Fibroblast of lung (primary cell): ENCODE results near the gene AKAP6. TPM values are rescaled to one million over a fixed set of nuclear protein-coding genes. Genes with fewer than 3 reads are reported as not detected.

Experiments
- DNase-seq, 2 donors: peaks; one replicate each; pipeline versions ENCODE4 v3.0.0 to v3.0.0-alpha.2; 2010; ENCODE audit warnings: low read depth in 2 of 2
- H2AFZ ChIP-seq: 2 replicates; pipeline ENCODE4 v1.5.1; 2012; ENCODE audit warnings: low read length, control low read depth, inconsistent platforms
- H3K27ac ChIP-seq: 2 replicates; pipeline ENCODE4 v1.5.1; 2011; ENCODE audit warnings: low read length, control low read depth; ENCODE audit not compliant: insufficient read depth
- H3K27me3 ChIP-seq: 2 replicates; pipeline ENCODE4 v1.5.1; 2011; ENCODE audit warnings: mild to moderate bottlenecking, low read length; ENCODE audit not compliant: control insufficient read depth, insufficient read depth
- H3K36me3 ChIP-seq: 2 replicates; pipeline ENCODE4 v1.5.1; 2011; ENCODE audit warnings: low read length; ENCODE audit not compliant: control insufficient read depth, insufficient read depth
- H3K4me1 ChIP-seq: 2 replicates; pipeline ENCODE4 v1.5.1; 2011; ENCODE audit warnings: low read length; ENCODE audit not compliant: control insufficient read depth, insufficient read depth; ENCODE audit errors: extremely low read depth
- H3K4me2 ChIP-seq: 2 replicates; pipeline ENCODE4 v1.5.1; 2011; ENCODE audit warnings: low read length, control low read depth; ENCODE audit not compliant: insufficient read depth; ENCODE audit errors: extremely low read depth
- H3K4me3 ChIP-seq, 4 experiments: fragments of 200-600 bp in 1 of 4; sonication (generic) in 1 of 4; replicated peaks in 1 of 4; 2 replicates each; pipeline ENCODE4 v1.5.1; 2011 to 2016; ENCODE audit warnings: low read length in 4 of 4, low read depth in 3 of 4, mild to moderate bottlenecking in 3 of 4, control low read depth in 2 of 4, inconsistent platforms in 1 of 4, mixed read lengths in 1 of 4; ENCODE audit not compliant: insufficient read depth in 1 of 4; ENCODE audit errors: control extremely low read depth in 1 of 4
- H3K79me2 ChIP-seq: 2 replicates; pipeline ENCODE4 v1.5.1; 2012; ENCODE audit warnings: mild to moderate bottlenecking, low read length, inconsistent platforms; ENCODE audit not compliant: control insufficient read depth, insufficient read depth
- H3K9ac ChIP-seq: 2 replicates; pipeline ENCODE4 v1.5.1; 2011; ENCODE audit warnings: mild to moderate bottlenecking, low read length, control low read depth; ENCODE audit not compliant: insufficient read depth
- H3K9me3 ChIP-seq: 2 replicates; pipeline ENCODE4 v1.5.1; 2012; ENCODE audit warnings: low read depth, low read length; ENCODE audit not compliant: control insufficient read depth, insufficient read depth
- H4K20me1 ChIP-seq: 2 replicates; pipeline ENCODE4 v1.5.1; 2011; ENCODE audit warnings: low read length; ENCODE audit not compliant: control insufficient read depth, insufficient read depth; ENCODE audit errors: extremely low read depth
- CTCF ChIP-seq, 2 donors: IDR thresholded peaks in 1 of 2; conservative IDR thresholded peaks in 1 of 2; 1 replicate in 1 of 2; 2 replicates in 1 of 2; pipeline ENCODE4 v1.5.1; 2011 to 2012; ENCODE audit warnings: low read length in 2 of 2, control low read depth in 1 of 2, inconsistent platforms in 1 of 2, low read depth in 1 of 2, mild to moderate bottlenecking in 1 of 2
- EZH2 ChIP-seq: IDR thresholded peaks from 2 replicates; pipeline ENCODE4 v1.5.1; 2012; ENCODE audit warnings: low read length, control low read depth, mild to moderate bottlenecking; ENCODE audit errors: missing control alignments
- polyA plus RNA-seq, 2 donors: library from polyadenylated mRNA; depleted of rRNA in 1 of 2; stranded (reverse) in 1 of 2; unstranded in 1 of 2; fragments of >200 nt; gene quantifications; 2 replicates each; pipeline ENCODE4 v1.2.1, GENCODE V29; 2011 to 2012; ENCODE audit warnings: missing spikeins in 1 of 2
- total RNA-seq: library from RNA; depleted of rRNA; stranded (reverse); fragments of >200 nt; gene quantifications from 2 replicates; pipeline ENCODE4 v1.2.1, GENCODE V29; 2014

Gene AKAP6
- total and polyA plus RNA-seq, 2 donors (not counting 1 experiment from before 2014, with no cell fraction given) = 3.3 to 10.9 TPM

GRCh38 chr14:32698831-32699230 is 369.7 kb downstream of the AKAP6 start:
- no peak overlapping the region for H3K4me3 ChIP-seq
- no peaks in the 10 kb centered on the region for H3K36me3 ChIP-seq
- H3K9ac ChIP-seq = no peak overlapping the region
- no peak overlapping the region for H2AFZ ChIP-seq
- H3K4me2 ChIP-seq = no peak overlapping the region
- no peaks in the 10 kb centered on the region for H4K20me1 ChIP-seq
- no peaks in the 10 kb centered on the region for H3K27me3 ChIP-seq
- H3K4me1 ChIP-seq = peaks cover 8% of the 10 kb centered on the region
- no peak overlapping the region for H3K27ac ChIP-seq
- H3K79me2 ChIP-seq = no peaks in the 10 kb centered on the region
- DNase-seq = peak in 1 of 2 donors; percentile 69
- TF ChIP-seq CTCF (conservative IDR thresholded peaks at IDR 0.05 in 1 of 2, IDR thresholded peaks at IDR 0.05 in 1 of 2; ENCODE audit: low read depth in 1 of 2, low read length in 2 of 2) (no peak), EZH2 (no peak)
- no peaks in the 10 kb centered on the region for H3K9me3 ChIP-seq

GRCh38 chr14:32701475-32701874 is 372.4 kb downstream of the AKAP6 start:
- Histone ChIP-seq H3K36me3 (no peaks in the 10 kb centered on the region), H3K27me3 (no peaks in the 10 kb centered on the region), H3K4me3 (no peak overlapping the region), H4K20me1 (no peaks in the 10 kb centered on the region), H3K79me2 (no peaks in the 10 kb centered on the region), H3K4me2 (no peak overlapping the region), H2AFZ (no peak overlapping the region), H3K4me1 (peaks cover 8% of the 10 kb centered on the region), H3K9ac (no peak overlapping the region), H3K27ac (no peak overlapping the region), H3K9me3 (no peaks in the 10 kb centered on the region)
- TF ChIP-seq EZH2 (no peak), CTCF (conservative IDR thresholded peaks at IDR 0.05 in 1 of 2, IDR thresholded peaks at IDR 0.05 in 1 of 2; ENCODE audit: low read depth in 1 of 2, low read length in 2 of 2) (no peak)
- DNase-seq = no peak

- H3K27ac ChIP-seq = no peak overlapping the region
- no peaks in the 10 kb centered on the region for H4K20me1 ChIP-seq
- no peaks in the 10 kb centered on the region for H3K27me3 ChIP-seq
- no peak for DNase-seq
- no peak overlapping the region for H2AFZ ChIP-seq
- no peak overlapping the region for H3K9ac ChIP-seq
- no peaks in the 10 kb centered on the region for H3K79me2 ChIP-seq
- peaks cover 8% of the 10 kb centered on the region for H3K4me1 ChIP-seq
- no peak overlapping the region for H3K4me3 ChIP-seq
- H3K36me3 ChIP-seq = no peaks in the 10 kb centered on the region
- no peaks in the 10 kb centered on the region for H3K9me3 ChIP-seq
- H3K4me2 ChIP-seq = no peak overlapping the region
- TF ChIP-seq CTCF (conservative IDR thresholded peaks at IDR 0.05 in 1 of 2, IDR thresholded peaks at IDR 0.05 in 1 of 2; ENCODE audit: low read depth in 1 of 2, low read length in 2 of 2) (no peak), EZH2 (no peak)
Observed at GRCh38 chr14:32702088-32702487, 373.0 kb downstream of the AKAP6 start.
